ENCODE data around the gene BARX1.

BARX1 gene

GRCh38 chr9:93992830-93993229 lies 37.7 kb upstream of the BARX1 start:
- no peak for TF ChIP-seq CTCF (IDR thresholded peaks at IDR 0.05)
- Histone ChIP-seq H3K27ac (no peak overlapping the region), H3K4me3 (no peak overlapping the region)
- DNase-seq (ENCODE audit: low spot score): no peak

- no peak overlapping the region for H3K27ac ChIP-seq
- TF ChIP-seq CTCF (IDR thresholded peaks at IDR 0.05): no peak
- no peak overlapping the region for H3K4me3 ChIP-seq
- no peak for DNase-seq (ENCODE audit: low spot score)
Measured at GRCh38 chr9:93990448-93990847, 35.3 kb upstream of the BARX1 start.

GRCh38 chr9:93988056-93988455 lies 32.9 kb upstream of the BARX1 start:
- DNase-seq (ENCODE audit: low spot score): no peak
- TF ChIP-seq CTCF (IDR thresholded peaks at IDR 0.05): no peak
- Histone ChIP-seq H3K4me3 (no peak overlapping the region), H3K27ac (no peak overlapping the region)

GRCh38 chr9:93984860-93985259 lies 29.7 kb upstream of the BARX1 start:
- Histone ChIP-seq H3K4me3 (no peak overlapping the region), H3K27ac (no peak overlapping the region)
- no peak for DNase-seq (ENCODE audit: low spot score)
- no peak for TF ChIP-seq CTCF (IDR thresholded peaks at IDR 0.05)

GRCh38 chr9:93983875-93984274 lies 28.7 kb upstream of the BARX1 start:
- Histone ChIP-seq H3K4me3 (no peak overlapping the region), H3K27ac (no peak overlapping the region)
- TF ChIP-seq CTCF (IDR thresholded peaks at IDR 0.05): no peak
- no peak for DNase-seq (ENCODE audit: low spot score)

- no peak overlapping the region for H3K4me3 ChIP-seq
- no peak for DNase-seq (ENCODE audit: low spot score)
- no peak for TF ChIP-seq CTCF (IDR thresholded peaks at IDR 0.05)
- no peak overlapping the region for H3K27ac ChIP-seq
Measured at GRCh38 chr9:93979721-93980120, 24.6 kb upstream of the BARX1 start.

- no peak overlapping the region for H3K4me3 ChIP-seq
- no peak for DNase-seq (ENCODE audit: low spot score)
- no peak for TF ChIP-seq CTCF (IDR thresholded peaks at IDR 0.05)
- no peak overlapping the region for H3K27ac ChIP-seq
Measured at GRCh38 chr9:93978551-93978950, 23.4 kb upstream of the BARX1 start.
